Measurements from ENCODE around the gene P2RY13.

P2RY13 gene

DNA sequence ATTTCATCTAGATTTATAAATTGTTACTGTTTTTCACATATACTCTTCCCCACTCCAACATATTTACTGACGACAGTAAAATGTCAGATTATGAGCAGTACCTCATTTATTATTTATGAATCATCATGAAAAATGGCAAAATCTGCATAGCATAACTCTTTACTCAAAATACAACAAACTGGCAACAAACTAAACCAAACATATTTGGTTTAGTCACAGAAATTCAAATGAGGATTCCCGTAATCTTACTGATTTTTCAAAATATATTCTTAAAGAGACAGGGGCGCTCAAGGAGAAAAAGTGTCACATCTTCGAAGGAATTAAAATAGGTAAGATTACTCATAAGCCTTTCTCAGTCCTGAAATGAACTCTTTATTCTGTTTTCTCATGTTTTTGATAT is 9.7 kb downstream of the P2RY13 start:
- no peak for DNase-seq

DNA sequence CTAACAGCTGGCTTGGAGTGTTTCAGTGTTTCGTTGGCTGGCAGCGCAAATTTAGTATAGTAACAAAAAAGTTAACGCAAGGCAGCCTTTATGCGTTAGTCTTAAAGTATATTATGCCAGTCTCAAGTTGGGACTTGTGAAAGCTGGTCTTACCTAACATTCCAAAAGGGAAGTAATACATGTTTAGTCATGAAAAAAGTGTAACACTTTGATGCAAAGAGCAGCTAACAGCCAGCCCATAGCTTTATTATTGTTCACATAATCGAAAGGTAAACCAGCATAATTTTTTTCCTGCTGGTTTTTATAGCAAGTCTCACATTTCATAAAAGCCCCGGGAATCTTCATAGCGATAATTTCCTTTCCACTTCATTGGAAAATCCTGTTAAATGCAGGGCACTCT is 10.4 kb downstream of the P2RY13 start:
- no peak for DNase-seq

DNA sequence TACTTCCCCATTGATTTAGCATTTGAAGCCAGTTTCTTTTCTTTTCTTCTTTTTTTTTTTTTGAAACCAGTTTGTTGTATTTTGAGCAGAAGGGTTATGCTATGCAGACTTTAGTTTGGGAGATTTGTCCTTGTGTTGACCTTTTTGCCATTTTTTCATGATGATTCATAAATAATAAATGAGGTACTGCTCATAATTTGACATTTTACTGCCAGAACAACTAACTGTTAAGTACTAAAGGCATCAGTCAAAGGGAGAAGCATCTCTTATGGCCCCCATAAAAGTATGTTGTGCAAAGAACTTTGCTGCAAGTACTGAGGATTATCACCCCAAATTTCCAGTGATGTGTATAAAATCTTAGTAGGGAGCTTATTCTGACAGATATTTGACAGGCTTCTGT is 11.0 kb downstream of the P2RY13 start:
- no peak for DNase-seq

DNA sequence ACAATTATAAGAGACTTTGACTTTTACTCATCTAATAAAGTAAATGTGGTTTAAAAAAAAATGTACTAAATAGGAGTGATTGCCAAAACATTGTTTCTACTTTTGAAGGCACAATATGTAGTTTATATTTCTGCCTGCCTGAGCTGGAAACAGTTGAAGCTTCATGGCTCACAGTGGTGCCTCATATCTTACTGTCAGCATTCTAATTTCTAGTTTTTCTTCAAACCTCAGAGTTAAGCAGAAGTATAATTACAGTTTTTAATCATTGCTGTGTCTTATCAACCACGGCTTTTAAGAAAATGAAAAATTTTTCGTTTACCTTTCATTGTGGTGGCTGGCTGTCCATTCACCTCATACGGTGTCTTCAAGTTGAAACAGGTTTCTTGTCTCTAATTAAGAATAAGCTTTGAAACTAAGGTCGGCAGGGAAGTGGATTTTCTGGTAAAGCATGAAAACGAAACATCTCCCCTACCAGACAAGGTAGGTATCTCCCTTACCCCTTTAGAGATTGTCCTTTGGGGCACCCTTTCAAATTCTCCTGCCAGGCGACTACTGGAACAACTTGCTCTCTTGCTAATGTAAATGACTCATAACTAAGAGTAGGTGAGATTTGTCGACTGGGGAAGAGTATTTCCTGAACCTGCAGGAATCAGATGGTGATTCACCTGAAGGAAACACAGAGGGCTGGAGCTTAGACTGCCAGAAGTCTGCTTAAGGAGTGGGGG is 12.9 kb downstream of the P2RY13 start, which contains the start of gene GPR87:
GPR87 (minus strand) TSS at position 554 of the 725 bp plus-strand sequence. CDS start 16,720 bp downstream, outside the sequence.
- no peak for DNase-seq

DNA sequence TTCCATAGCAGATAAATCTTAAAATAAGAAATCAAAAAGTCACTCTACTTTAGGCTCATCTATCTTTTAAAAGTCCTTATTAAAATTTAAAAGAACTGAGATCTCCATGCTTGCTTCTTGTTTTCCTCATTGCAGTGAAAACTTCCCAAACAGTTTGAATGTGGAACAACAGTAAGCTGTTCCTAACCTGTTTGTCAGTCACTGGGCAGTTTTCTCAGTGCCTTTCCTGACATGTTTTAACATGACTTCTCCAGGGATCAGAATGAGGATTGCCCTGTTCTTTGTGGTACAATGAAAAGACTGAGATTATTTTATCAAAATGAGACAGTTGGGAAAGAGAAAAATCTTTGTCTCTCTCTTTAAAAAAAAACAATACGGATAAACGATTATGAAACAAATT is 13.5 kb downstream of the P2RY13 start:
- no peak for DNase-seq

DNA sequence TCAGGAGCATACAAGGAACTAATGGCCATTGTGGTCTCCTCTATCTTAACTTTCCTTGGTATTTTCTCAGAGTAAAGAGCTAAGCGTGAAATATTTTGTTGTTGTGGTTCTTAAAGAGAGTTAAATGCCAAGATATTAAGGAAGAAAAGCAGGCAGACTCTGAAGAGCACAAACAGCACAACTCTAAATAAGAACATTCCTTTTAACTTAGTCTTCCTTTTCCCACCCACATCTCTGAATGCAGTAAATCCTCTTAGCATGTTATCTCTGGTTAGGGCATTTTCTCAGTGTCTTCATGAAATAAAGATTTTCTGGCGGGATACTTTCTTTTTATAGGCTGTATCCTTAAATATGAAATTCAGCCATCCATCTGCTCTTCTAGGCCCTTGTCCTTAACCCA is 14.2 kb downstream of the P2RY13 start:
- no peak for DNase-seq

DNA sequence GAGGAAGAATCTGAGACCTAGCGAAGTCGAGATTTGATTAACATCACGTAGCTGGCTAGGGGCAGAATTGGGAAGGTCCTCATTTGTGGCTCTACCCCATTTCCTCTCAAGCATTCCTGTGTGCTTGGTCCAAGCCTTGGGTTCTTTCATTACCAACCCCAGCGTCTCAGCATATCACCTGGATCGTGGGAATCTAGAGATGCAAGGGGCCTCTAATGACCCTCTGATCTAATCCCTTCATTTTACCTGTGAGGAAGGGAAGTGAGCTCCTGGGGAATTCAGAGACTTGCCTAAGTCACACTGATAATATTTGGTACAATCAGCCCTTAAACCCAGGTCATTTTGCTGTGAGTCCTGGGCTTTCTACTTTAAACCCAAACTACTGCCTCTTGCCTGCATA is 14.8 kb downstream of the P2RY13 start:
- DNase-seq: no peak

DNA sequence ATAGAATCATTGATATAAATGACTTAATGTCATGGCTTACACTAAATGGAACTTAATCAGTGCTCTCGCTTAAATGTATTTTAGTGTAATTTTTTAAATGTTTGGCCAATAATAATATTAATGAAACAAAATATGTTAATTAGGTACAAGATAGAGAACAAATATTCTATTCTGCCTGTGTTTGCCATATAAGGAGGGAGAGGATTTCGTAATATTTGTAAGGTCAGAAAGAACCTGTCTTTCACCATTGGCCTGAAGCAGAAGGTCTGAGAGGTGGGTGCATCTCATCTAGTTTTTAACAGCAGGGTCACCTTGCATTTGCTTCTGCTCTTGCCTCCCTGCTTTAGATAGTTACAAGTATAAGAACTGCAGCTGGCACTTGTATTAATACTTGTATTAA is 15.2 kb downstream of the P2RY13 start:
- no peak for DNase-seq

DNA sequence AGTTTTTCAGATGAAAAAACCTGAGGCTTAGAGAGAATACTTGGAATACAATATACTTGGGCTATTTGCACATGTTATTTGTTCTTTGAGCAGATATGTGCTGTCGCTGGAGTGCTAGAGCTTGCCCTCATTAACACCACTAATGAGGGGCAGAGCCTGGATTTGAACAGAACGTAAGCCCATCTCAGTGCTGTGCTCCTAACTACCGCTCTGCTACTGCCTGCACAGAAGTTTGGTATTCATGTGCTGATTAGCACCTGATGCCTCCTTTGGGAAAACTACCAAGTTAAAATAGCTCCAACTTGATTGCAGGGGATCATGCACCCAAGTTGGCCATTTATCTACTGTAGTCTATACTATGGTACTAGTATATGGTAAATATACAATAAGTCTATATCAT is 16.4 kb downstream of the P2RY13 start:
- no peak for DNase-seq

DNA sequence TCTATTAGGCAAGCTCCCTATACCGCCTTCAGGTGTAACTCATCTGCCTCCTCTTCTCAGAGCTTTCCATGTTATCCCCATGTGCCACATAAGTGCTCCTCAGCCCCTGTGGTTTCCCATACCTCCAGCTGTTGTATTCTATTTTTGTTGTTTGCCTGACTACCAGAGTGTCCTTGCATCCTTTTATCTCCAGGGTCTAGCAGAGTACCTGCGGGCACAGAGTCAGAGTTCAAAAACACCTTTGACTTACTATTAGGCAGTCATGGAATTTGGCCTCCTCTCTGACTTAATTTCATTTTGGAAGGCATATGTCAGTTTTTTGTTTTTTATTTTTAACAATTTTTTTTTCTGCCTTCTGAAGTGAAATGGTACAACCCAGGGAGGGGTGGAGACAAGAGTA is 19.8 kb downstream of the P2RY13 start:
- DNase-seq: no peak

DNA sequence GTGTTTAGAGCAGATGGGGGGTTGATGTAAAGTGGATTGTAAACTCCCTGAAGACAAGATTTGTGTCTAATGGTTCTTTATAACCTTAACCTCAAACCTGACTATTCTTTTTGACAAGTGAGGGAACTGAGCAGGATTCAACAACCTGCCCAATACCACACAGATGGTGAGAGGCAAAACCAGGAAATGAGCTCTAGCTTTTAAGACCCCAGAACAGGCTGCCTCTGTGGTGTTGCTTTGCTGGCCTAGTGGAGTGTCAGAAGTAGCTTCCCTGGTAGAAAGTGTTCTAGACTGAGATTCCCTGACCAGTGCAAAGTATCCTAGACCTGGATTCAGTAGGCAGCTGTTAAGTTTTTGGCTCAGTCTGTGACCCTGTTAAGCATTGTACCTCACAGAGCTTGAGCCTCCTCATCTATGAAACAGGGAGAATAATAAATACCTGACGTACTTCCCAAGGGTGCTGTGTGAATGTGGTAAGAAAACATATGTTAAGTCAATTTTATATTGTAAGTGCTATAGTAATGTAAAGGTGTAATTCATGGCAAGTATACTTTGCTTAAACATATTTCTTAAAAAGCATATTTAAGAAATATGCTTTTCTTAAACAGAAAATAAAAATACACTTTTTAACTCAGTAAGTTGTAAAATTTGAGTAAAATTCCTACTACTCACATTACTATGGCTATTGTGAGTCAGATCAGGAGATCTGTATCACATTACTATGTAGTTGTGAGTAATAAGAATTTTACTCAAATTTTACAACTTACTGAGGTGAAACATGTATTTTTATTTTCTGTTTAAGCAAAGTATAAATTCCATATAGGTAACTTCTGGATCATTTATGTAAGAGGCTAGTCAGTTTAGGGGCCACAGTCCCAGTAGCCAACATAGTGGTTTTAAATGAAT is 21.5 kb downstream of the P2RY13 start:
- no peak for DNase-seq

DNA sequence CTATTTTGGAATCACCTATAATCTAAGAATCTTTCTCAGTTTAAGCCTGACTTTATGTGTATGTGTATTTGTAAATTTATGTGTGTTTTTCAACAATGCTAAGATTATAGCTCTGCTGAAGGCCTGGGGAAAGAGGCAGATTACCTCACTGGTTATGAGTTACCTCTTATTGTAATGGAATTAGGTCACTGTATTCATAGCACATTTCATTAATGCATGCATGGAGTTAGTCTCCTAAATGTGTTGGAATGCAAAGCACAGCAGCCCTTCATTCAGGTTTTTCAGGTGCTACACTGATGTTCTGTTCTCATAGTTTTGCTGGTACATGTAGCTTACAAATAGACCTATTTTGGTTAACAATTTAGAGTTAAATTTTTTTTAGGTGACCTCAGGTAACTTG is 22.2 kb downstream of the P2RY13 start:
- no peak for DNase-seq

DNA sequence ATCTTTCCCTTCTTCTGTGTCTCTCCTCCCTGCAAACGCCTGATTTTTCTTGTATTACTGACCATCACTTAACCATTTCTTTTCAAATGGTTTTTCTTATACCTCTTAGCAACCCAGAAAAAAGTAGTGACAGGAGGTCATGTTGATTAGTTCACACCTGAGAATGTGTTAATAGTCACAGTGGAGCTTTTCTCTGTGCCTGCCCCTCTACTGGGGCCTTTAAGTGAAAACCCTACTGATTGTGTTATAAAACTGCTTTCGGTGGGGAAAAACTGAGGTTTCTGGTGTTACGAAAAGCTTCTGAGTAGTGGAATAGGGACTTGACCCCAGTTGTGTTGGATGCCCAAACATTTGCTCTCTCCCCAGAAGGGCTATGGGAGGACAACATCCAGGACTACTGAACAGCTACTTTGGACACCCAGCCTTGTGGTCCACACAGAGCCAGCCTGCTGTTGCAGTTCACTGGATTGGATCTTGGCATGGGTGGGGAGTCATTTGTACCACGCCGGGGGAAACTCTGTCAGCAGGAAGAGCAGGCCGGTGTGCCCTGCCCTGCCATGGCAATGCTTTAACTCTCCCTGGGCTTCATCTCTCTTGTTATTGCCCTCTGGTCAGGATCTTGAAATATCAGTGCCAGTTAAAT is 23.1 kb downstream of the P2RY13 start:
- no peak for DNase-seq

DNA sequence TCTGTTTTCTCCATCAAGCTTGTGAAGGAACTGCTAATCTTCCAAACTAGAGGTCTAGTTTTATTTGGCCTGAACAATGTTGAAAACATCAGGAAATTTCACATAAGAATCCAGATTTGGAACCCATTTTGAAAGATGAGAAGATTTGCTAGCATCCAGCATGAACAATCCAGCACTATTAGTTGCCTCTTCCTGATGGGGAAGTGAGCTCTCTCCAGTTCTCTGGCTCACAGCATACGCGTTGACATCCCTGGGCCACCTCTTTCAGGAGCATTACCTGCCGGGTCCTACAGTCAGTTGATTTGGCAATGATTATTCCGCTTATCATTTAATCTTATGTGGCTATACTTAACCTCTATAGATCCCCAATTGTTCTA is 23.6 kb downstream of the P2RY13 start:
- DNase-seq: no peak

DNA sequence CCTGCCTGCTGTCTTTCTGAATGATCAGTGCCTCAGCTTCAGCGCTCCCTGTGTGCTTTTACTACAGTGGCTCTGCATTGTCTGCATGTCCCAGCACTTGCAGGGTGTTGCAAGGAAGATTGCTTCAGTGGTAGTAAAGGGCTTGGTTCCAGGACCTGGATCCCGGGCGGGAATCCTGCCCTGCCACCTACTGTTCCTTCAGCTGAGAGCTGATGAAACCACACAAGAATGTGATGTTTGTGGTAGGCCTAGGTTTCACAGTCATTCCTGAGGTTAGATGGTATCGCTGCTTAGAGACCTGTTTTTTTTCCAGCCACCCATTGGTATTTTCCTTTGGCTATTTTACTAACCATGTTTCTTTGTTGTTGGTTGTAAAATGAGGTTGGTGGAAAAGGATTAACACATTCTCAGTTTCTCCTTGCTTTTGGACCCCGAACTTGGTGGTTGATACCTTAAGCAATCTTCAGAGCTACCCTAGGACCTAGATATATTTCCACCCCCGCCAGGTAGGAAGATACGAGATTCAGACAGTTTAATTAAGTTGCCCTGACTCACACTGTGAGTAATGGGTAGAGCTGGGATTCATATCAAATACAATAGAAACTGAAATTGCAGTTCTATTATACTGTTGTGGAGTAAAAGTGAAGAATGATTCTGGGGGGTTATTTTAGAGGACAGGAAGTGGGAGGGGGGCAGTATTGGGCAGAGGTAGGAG is 24.1 kb downstream of the P2RY13 start:
- no peak for DNase-seq

DNA sequence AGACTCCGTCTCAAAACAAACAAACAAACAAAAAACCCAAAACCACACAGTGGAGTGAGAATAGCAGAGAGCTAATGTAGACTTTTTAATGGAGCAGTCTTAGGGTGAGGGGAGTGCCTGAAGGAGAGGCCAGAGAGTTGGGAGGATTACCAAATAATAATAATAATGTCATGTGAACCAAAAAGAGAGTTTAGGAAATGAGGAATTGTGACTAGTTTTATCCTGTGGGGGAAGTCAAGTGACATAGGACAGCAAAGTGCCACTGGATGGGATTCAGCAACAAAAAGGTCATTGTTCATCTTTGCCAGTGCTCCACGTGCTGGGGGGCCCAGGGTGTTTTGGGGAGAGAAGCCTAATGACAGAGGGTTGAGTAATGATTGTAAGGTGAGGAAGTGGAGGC is 25.6 kb downstream of the P2RY13 start:
- DNase-seq: no peak

DNA sequence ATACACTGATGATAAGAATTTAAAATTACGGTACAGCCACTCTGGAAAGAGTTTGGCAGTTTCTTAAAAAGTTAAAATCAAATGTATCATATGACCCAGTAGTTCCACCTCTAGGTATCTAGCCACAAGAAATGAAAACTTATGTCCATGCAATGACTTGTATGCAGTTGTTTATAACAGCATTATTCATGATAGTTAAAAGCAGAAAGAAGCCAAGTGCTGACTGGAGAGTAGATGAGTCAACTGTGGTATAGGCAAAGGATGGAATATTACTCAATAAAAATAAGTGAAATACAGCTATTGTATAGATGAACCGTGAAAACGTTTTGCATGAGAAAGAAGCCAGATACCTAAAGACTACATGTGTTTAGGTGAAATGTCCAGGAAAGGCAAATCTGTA is 27.6 kb downstream of the P2RY13 start:
- no peak for DNase-seq

DNA sequence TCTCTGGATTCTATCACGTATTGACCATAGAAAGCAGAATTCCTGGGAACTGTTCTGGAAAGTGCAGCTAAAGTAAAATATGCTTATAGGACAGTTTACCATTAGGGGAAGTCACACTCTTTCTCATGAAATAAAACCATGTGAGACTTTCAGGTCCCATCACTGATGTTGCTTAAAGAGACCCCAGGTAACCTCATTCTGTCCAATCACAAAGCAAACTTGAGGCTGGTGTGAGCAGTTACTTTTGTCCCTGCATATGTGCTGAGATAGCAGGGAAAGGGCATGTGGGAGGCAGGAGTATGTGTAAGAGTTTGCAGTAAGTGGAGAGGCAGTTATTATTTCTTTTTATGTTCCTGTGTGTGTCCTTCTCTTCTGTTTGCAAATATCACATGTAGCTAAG is 28.8 kb downstream of the P2RY13 start:
- DNase-seq: no peak

DNA sequence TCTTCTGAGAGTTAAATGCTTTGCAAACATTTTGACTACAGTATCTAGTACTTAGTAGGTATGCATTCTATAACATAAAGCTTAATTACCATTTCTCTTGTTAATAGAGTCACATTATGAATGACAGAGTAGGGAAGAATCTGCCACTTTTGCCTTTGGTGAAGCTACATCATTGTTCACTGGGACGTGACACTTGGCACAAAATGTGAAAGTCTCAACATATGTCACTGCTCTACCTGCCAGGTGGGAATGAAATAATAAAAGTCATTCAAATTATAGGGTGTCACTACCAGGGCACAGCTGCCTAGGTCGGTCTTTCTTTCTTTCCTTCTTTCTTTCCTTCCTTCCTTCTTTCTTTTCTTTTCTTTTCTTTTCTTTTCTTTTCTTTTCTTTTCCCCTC is 30.3 kb downstream of the P2RY13 start:
- DNase-seq: no peak

DNA sequence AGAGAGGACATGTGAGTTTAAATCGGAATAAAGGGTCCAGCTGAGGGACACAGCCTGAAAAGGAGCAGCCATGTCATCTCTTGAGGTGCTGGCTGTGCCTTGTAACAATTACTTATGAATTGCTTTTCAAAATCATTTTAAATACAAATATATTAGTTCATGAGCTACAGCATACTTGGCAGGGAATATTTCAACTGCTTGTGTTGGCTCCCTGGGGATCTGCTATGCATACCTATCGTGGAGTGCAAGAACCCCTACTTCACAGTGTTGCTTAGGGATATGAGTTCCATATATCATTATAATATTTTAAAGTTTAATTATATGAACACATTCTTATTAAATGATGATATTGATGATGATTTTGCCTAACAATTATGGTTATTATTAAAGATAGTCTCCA is 31.9 kb downstream of the P2RY13 start:
- no peak for DNase-seq

DNA sequence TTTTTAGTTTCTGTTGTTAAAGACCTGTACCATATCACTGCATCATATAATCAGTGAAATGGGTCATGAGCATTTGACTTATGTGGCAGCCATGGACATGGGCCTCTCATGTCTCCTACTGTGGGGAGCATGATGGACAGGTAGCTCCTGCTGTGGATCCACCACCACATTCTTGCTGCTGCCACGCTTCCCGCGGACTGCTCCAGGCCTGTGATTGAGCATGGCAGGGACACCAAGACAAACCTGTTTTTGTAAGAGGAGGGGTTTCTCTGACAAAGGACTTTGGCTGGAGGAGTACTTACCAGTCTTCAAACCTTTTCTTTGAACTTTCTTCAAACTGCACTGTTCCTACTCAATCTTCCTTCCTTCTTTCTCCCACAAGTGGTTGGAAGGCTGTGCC is 33.1 kb downstream of the P2RY13 start:
- no peak for DNase-seq

DNA sequence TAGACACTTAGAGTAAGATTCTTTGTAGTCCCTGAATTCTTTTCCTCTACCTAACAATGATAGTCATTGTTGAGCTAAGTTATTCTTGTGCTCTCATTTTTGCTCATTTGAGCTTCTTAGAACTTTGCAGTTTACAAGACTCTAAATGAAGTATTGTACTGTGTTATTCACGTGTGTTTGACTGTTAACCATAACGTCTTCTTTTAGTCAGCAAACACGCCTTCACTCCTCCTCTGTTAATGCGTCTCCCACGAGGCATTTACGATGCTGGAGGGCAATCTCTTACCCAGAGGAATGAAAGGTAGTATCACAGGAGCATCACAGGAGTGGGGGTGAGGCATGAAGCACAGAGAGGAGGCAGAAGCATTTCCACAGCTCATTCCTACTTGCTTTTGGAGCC is 36.2 kb downstream of the P2RY13 start:
- no peak for DNase-seq

DNA sequence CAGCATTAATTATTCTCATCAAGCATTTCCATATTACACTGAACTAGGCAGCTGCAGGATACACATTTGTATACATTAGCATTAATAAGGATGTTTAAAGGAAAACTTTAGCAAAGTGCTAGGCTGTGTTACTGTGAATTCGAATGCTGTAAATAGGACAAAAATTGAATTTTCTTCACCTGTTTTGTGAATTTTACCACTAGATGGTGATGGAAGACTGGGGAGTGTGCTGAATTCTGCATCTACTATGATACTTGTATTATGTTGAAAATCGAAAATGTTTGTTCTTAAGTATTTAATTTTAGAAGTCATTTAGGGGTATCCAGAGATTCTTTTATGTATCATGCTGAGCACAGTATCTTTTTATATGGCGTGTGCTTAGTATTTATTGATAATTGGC is 38.7 kb downstream of the P2RY13 start:
- DNase-seq: no peak
